22Rv1 (cell line): ENCODE data around the gene STYXL1.
"Not testable (repeated sequence)": the region's sequence is repeated elsewhere in the genome, so short reads cannot be mapped to it uniquely, and the experiment has no call there.

Experiments used
- ZFX ChIP-seq: fragments of 450-650 bp; IDR thresholded peaks from 2 replicates; pipeline ENCODE4 v1.6.1; 2017; ENCODE audit warnings: antibody characterized with exemption, borderline replicate concordance
- TF ChIP-seq, protein P1 (sequence below): fragments of 450-650 bp; IDR thresholded peaks from 2 replicates; pipeline ENCODE4 v1.5.1; 2017; ENCODE audit warnings: mild to moderate bottlenecking

- TF ChIP-seq, protein P1, sequence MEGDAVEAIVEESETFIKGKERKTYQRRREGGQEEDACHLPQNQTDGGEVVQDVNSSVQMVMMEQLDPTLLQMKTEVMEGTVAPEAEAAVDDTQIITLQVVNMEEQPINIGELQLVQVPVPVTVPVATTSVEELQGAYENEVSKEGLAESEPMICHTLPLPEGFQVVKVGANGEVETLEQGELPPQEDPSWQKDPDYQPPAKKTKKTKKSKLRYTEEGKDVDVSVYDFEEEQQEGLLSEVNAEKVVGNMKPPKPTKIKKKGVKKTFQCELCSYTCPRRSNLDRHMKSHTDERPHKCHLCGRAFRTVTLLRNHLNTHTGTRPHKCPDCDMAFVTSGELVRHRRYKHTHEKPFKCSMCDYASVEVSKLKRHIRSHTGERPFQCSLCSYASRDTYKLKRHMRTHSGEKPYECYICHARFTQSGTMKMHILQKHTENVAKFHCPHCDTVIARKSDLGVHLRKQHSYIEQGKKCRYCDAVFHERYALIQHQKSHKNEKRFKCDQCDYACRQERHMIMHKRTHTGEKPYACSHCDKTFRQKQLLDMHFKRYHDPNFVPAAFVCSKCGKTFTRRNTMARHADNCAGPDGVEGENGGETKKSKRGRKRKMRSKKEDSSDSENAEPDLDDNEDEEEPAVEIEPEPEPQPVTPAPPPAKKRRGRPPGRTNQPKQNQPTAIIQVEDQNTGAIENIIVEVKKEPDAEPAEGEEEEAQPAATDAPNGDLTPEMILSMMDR: not testable (repeated sequence)
- TF ChIP-seq ZFX: not testable (repeated sequence)
Measured at GRCh38 chr7:76084115-76084514, 36.3 kb upstream of the STYXL1 start.
